ENCODE measurements around the gene NPAT.
A peak's percentile ranks its signal among the peaks of the same experiment; 100 is the strongest.
"Not testable (repeated sequence)": the region's sequence is repeated elsewhere in the genome, so short reads cannot be mapped to it uniquely, and the experiment has no call there.

The NPAT gene

DNA sequence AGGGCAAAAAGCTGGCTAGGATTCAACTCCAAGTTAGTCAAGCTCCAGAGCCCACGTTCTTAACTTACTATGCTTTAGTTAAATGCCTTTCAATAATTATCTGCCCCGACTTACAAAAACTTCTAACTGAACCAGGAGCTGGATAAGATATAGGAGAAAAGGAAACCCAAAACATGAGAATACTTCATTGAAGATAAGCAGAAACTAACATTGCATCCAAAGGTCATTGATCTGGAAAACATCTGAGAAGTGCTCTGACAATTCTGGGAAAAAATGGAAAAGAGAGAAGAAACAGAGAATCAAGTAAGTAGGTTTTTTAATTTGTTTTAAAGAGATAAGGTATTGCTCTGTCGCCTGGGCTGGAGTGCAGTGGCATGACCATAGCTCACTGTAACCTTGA lies 73.9 kb downstream of the NPAT start:
- no peak for DNase-seq (ENCODE audit: low read depth in 2 of 2)

GRCh38 chr11:108147150-108147549 lies 75.3 kb downstream of the NPAT start:
- DNase-seq (ENCODE audit: low read depth in 2 of 2), result no peak

DNA sequence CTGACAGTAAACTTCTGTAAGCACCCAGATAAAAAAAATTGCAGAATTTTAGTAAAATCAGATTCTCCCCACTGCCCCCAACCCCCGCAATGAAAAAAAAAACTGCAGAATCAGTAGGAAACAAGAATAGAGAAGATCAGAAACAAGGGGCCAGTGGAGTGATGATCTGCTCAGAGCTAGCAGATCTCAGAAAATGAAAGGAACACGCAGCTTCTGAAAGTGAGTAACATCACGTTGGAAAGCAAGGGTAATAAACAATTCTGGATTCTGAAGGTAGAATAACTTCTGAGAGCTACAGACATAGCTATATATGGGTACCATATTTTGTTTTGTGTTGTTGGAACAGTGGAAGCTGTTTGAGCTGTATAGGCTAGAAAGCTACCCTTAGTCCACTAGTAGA lies 77.8 kb downstream of the NPAT start:
- DNase-seq (ENCODE audit: low read depth in 2 of 2), result no peak

DNA sequence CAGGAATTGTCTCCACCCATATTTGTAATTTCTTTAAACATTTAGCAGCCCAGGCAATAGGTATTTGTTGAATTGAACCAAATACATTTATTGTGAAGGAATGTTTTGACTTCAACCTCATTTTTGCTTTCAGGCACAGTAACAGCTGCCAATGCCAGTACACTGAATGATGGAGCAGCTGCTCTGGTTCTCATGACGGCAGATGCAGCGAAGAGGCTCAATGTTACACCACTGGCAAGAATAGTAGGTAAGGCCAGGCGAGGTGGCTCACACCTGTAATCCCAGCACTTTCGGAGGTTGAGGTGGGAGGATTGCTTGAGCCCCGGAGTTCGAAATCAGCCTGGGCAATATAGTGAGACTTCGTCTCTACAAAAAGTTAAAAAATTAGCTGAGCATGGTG lies 80.1 kb downstream of the NPAT start:
- DNase-seq (ENCODE audit: low read depth in 2 of 2), result no peak

GRCh38 chr11:108137212-108137611 lies 85.2 kb downstream of the NPAT start:
- no peak for DNase-seq (ENCODE audit: low read depth in 2 of 2)

DNA sequence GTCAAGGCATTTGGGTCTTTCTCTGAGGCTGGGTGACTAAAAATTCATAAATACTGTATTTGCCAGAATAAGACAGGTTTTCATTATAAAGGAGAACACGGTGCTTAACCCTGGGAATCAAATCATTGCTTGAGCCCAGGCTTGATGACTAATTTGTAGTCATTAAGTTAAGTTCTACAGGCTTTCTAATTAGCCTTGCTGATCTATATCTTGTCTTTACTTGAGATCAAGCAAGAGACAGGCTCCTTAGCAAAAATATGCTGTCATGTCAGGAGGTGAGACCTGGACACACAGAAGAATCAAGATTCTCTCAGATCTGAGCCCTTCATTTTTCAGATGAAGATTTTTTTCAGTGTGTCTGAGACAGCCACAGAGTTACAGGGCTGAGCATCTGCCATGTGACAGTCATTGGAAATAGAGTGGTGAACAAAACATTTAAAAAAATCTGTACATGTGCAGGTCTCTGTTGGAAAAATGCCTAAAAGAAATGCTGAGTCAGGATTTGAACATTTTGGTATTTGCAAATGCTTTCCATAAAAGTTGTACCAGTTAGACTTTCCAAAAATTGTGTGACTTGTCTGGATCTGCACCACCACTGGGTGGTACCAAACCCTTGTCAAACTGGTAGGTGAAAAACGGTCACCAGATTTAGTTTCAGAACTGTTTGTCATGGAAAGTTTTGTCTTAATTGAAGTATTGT lies 86.4 kb downstream of the NPAT start:
- no peak for DNase-seq (ENCODE audit: low read depth in 2 of 2)

- not testable (repeated sequence) for DNase-seq (ENCODE audit: low read depth in 2 of 2)
Observed at GRCh38 chr11:108132993-108133538, 89.4 kb downstream of the NPAT start.

GRCh38 chr11:108131993-108132392 lies 90.4 kb downstream of the NPAT start:
- DNase-seq (ENCODE audit: low read depth in 2 of 2), result no peak

- no peak for DNase-seq (ENCODE audit: low read depth in 2 of 2)
Observed at GRCh38 chr11:108128772-108129171, 93.7 kb downstream of the NPAT start.

DNA sequence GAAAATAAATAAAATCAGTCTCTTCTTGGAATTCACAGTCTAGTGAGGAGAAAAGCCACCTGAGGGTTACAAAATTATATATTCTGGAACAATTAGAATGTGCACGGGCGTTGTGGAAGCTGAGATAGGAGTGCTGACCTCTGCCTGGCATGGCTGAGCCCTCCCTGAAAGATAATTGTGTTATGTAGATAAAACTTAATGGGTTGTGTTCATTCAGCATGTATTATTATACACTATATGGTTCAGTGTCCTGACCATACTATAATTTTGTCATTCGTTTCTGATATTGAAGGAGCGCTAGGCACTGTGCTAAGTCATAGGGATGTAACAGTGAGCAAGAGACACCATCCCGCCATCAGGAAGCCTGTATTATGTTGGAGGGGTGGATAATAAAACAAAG lies 97.3 kb downstream of the NPAT start:
- DNase-seq (ENCODE audit: low read depth in 2 of 2), result no peak

GRCh38 chr11:108122166-108122628 lies 100.2 kb downstream of the NPAT start:
- DNase-seq (ENCODE audit: low read depth in 2 of 2), result no peak

GRCh38 chr11:108121274-108122155 lies 100.9 kb downstream of the NPAT start, which contains the start of gene ACAT1:
Gene ACAT1, plus strand, starts transcription at chr11:108121567. Its CDS starts 40 bp downstream, at chr11:108121607.
- peak; percentile 97 for DNase-seq (ENCODE audit: low read depth in 2 of 2)

DNA sequence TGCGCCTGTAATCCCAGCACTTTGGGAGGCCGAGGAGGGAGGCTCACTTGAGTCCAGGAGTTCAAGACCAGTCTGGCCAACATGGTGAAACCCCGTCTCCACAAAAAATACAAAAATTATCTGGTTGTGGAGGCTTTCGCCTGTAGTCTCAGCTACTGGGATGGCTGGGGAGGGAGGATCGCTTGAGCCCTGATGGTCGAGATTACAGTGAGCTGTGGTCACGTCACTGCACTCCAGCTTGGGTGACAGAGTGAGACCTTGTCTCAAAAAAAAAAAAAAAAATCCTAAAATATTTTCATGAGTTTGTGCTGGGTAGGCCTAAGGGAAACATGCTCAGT lies 101.5 kb downstream of the NPAT start:
- not testable (repeated sequence) for DNase-seq (ENCODE audit: low read depth in 2 of 2)

- DNase-seq (ENCODE audit: low read depth in 2 of 2), result no peak
Observed at GRCh38 chr11:108117746-108118371, 104.6 kb downstream of the NPAT start.

- no peak for DNase-seq (ENCODE audit: low read depth in 2 of 2)
Observed at GRCh38 chr11:108115500-108116140, 106.8 kb downstream of the NPAT start.

DNA sequence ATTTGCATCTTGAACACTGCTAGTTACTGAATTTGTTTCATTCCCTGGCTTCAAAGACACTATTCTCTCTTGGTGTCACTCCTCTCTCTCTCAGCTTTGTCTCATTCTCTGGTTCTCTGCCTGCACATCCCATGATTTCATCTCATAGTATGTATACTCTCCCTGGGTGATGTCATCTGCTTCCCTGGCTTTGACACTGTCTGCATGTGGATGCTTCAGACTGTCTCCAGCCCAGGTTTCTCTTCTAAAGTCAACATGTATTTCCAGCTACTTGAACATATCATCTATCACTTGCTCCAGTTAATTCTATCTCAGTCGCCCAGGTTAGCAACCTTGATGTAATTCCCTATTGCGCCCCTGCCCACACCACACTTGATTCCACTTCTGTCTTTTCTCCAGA lies 110.4 kb downstream of the NPAT start:
- no peak for DNase-seq (ENCODE audit: low read depth in 2 of 2)

- no peak for DNase-seq (ENCODE audit: low read depth in 2 of 2)
Observed at GRCh38 chr11:108111126-108111525, 111.3 kb downstream of the NPAT start.

Measured in stimulated activated CD8-positive, alpha-beta memory T cell treated with anti-CD3 and anti-CD28 coated beads, Interleukin-2, amount 100 ng/mL, for 48 hours (primary cell).